ENCODE data around the gene ANKRD23.

ANKRD23 gene

DNA sequence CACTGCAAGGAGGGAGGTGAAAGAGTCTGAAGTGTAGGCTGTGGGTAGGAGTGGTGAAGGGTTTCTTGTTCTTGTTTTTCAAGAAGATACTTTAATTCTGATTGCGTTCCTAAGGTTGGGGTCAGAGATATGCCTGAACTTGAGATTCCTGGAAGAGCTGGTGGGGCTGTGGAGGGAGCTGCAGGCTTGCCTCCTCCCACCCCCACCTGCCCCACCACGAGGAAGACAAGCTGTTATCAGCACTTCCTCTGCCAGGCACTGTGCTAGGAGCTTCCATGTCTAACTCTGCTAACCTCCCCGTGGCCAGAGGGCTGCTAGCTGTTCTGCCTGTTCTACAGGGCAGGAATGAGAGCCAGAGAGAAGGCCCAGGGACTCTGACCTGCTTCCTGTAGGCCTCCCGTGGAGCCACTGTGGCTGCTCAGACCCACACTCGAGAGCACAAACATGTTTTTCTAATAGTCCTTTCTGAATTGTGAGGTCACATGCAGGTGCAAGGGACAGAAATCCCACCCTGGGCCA lies 13.7 kb downstream of the ANKRD23 start:
- Mint-ChIP-seq H3K4me1 (ENCODE audit: low read depth in 2 of 2) (peaks cover 3 to 9% of the 10 kb centered on the region in 2 donors), H3K9me3 (no peaks in the 10 kb centered on the region), H3K27me3 (no peaks in the 10 kb centered on the region), H3K27ac (peak overlapping the region; percentile 11 to 77), H3K4me3 (no peak overlapping the region), H3K36me3 (ENCODE audit: insufficient read depth) (peaks cover 80% of the 10 kb centered on the region)
- DNase-seq (no peak), ATAC-seq (replicated peaks) (no peak)

DNA sequence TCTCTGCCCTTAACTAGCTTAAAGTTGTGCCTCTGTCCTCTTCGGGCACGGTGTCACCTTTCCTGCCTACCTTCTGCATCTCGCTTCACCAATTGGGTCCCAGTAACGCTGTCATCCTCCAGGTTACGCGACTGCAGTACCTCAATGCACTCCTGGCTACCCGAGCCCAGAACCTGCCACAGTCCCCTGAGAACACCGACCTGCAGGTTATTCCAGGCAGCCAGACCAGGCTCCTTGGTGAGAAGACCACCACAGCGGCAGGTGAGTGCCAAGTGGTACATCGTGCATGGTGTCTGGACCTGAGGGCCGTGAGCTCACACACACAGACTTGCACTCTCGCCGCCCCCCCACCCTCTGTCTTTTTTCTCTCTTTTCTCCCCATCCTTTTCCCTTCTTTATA lies 14.9 kb downstream of the ANKRD23 start:
- ATAC-seq (replicated peaks) (no peak), DNase-seq (no peak)
- Mint-ChIP-seq H3K9me3 (no peaks in the 10 kb centered on the region), H3K36me3 (ENCODE audit: insufficient read depth) (peaks cover 79% of the 10 kb centered on the region), H3K4me3 (no peak overlapping the region), H3K27me3 (no peaks in the 10 kb centered on the region), H3K4me1 (ENCODE audit: low read depth in 2 of 2) (peaks cover 13 to 14% of the 10 kb centered on the region in 2 donors), H3K27ac (no peak overlapping the region)

DNA sequence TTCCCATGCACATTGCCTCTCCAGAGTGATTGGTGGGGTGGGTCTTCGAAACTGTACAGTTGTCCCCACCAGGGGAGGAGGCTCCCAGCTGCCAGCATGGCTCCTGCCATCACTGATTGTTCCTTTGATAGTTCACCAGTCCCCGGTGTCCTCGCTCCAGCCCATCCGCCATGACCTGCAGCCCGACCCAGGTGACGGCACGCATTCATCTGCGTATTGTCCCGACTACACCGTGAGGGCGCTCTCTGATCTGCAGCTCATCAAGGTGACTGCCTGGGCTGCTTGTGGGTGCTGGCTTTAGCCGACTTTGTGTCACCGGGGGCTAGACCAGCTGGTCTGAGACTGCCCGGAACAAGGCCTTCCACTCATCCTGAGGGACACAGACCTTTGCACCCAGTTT lies 15.4 kb downstream of the ANKRD23 start:
- no peaks in the 10 kb centered on the region for H3K27me3 Mint-ChIP-seq
- no peak overlapping the region for H3K4me3 Mint-ChIP-seq
- H3K27ac Mint-ChIP-seq = peak overlapping the region in 1 of 2 donors; percentile 24
- no peaks in the 10 kb centered on the region for H3K9me3 Mint-ChIP-seq
- H3K4me1 Mint-ChIP-seq (ENCODE audit: low read depth in 2 of 2) = peaks cover 13 to 14% of the 10 kb centered on the region in 2 donors
- DNase-seq (no peak), ATAC-seq (replicated peaks) (no peak)
- peaks cover 75% of the 10 kb centered on the region for H3K36me3 Mint-ChIP-seq (ENCODE audit: insufficient read depth)

DNA sequence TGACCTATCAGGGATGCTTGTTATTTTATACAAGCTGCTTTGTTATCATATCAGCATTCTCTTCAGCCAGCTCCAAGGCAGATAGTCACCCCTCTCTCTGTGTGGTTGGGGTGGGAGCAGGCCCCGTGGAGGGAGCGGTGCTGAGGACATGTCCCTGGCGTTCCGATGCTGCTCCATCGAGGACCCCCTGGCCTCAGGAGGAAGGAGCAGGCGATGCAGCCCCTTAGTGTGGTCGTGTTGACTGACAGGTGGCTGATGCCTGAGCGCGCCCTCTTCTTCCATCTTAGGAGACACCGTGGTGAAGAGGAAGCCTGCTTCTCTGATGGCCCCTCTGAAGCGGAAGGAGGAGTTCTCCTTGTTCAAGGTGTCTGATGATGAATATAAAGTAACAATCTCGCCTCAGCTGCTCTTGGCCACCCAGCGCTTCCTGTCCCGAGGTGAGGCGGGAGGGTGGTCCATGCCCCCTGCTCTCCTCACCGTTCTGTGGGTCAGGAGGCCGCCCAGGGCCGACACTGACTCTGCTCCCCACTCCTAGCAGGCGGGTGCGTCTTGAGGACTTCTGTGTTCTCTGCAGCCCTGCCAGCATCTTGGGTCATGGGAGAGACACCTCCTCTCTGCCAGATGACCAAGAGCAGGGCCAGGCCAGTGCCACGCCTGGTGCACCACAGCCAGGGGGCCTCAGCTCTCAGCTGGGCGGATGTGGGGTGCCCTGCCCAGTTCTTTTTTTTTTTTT lies 17.1 kb downstream of the ANKRD23 start:
- no peak overlapping the region for H3K4me3 Mint-ChIP-seq
- H3K27me3 Mint-ChIP-seq = no peaks in the 10 kb centered on the region
- H3K36me3 Mint-ChIP-seq (ENCODE audit: insufficient read depth) = peaks cover 68% of the 10 kb centered on the region
- H3K4me1 Mint-ChIP-seq (ENCODE audit: low read depth in 2 of 2) = peaks cover 14 to 17% of the 10 kb centered on the region in 2 donors
- H3K9me3 Mint-ChIP-seq = no peaks in the 10 kb centered on the region
- no peak for ATAC-seq (replicated peaks)
- no peak for DNase-seq
- no peak overlapping the region for H3K27ac Mint-ChIP-seq

DNA sequence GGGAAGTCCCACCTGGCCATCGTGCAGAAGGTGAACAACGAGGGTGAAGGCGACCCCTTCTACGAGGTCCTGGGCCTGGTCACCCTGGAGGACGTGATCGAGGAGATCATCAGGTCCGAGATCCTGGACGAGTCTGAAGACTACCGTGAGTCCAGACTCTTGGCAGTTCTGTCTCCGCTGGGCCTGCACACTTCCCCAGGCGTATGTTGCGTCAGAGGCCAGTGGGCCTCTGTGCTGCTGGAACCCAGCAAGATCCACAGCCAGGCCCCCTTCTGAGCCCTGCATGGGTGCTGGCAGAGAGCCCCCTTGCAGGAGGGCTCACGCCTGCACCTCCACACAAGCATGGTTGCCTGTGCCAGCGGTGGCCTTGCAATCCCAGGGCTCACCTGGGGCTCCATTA lies 18.8 kb downstream of the ANKRD23 start:
- no peaks in the 10 kb centered on the region for H3K27me3 Mint-ChIP-seq
- H3K9me3 Mint-ChIP-seq = no peaks in the 10 kb centered on the region
- DNase-seq (no peak), ATAC-seq (replicated peaks) (no peak)
- peaks cover 26 to 31% of the 10 kb centered on the region in 2 donors for H3K4me1 Mint-ChIP-seq (ENCODE audit: low read depth in 2 of 2)
- peak overlapping the region in 1 of 2 donors; percentile 26 for H3K27ac Mint-ChIP-seq
- no peak overlapping the region for H3K4me3 Mint-ChIP-seq
- H3K36me3 Mint-ChIP-seq (ENCODE audit: insufficient read depth) = peaks cover 55% of the 10 kb centered on the region

DNA sequence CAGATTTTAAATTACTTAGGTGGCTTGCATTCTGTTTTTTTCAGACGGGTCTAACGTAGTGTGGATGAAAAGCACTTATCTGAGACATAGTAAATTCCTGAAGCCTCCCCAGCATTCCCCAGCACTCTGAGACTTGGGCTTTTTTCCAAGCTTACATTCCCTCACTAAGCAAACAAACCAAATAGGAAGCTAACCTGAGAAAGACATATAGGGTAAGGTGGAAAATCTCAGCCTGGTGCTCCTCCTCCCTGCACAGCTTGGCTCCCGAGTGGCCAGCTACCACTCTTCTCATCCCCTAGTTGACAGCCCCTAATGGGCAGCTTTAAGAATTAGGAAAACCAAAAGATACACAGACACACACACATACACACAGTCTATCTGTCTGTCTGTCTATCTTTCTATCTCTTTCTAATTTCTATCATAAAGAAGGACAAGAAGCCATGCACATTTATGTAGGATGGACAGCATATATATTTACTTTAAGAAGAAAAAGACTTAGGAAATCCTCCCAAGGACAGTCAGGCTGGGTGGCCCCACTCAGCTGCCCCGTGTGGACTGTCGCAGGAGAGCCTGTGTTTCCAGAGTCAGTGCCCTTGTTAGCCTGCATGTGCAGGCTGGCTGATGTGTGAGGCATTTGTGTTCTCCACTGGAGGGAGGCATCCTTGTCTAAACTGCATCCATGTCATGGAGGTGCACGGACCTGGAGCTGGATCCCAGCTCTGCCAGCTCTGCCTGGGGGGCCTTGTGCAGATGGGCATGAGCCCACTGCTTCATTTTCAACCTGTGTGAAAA lies 19.5 kb downstream of the ANKRD23 start:
- DNase-seq = no peak
- H3K9me3 Mint-ChIP-seq = no peaks in the 10 kb centered on the region
- H3K27me3 Mint-ChIP-seq = no peaks in the 10 kb centered on the region
- ATAC-seq (replicated peaks) = no peak
- peaks cover 28 to 39% of the 10 kb centered on the region in 2 donors for H3K4me1 Mint-ChIP-seq (ENCODE audit: low read depth in 2 of 2)
- H3K27ac Mint-ChIP-seq = peak overlapping the region in 1 of 2 donors; percentile 26
- no peak overlapping the region for H3K4me3 Mint-ChIP-seq
- peaks cover 47% of the 10 kb centered on the region for H3K36me3 Mint-ChIP-seq (ENCODE audit: insufficient read depth)

DNA sequence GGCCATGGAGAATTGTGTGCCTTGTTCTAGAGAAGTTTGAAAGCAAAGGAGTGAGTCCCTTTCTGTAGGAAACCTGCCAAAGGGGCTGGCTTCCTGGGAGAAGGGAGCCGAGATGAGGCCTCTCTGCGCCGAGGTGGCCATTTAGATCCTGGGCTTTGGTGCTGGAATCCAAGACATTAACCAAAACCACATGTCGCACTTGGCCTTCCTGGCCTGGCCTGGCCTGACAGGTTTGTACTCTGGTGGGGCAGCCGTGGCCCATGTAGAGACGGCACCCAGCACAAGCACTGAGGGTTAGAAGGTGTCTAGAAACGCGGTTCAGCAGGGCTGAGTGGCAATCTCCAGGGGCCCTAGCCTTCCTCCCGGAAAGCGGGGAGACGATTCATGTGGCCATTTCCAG lies 20.6 kb downstream of the ANKRD23 start:
- no peaks in the 10 kb centered on the region for H3K9me3 Mint-ChIP-seq
- DNase-seq (no peak), ATAC-seq (replicated peaks) (no peak)
- no peaks in the 10 kb centered on the region for H3K27me3 Mint-ChIP-seq
- H3K4me1 Mint-ChIP-seq (ENCODE audit: low read depth in 2 of 2) = peaks cover 39 to 46% of the 10 kb centered on the region in 2 donors
- no peak overlapping the region for H3K4me3 Mint-ChIP-seq
- peaks cover 37% of the 10 kb centered on the region for H3K36me3 Mint-ChIP-seq (ENCODE audit: insufficient read depth)
- no peak overlapping the region for H3K27ac Mint-ChIP-seq

DNA sequence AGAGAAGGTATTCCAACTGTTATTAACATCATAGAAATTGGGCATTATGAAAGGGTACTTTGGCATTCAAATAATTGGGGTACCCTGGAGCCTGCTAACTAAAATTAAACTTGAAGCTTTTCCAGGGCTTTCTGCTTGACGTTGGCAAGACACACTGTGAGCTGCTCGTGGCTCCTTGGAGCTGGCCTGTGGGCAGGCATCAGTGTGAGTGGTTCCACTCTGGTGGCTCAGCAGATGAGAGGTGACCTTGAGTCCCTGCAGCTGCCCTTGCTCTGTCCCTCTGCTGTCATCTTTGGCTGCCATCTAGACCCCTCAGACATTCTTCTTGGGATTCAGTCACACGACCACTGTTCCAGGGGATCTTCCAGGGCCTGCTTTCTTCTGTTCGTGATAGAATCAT lies 21.0 kb downstream of the ANKRD23 start:
- no peaks in the 10 kb centered on the region for H3K27me3 Mint-ChIP-seq
- H3K27ac Mint-ChIP-seq = peak overlapping the region in 1 of 2 donors; percentile 62
- peaks cover 43 to 49% of the 10 kb centered on the region in 2 donors for H3K4me1 Mint-ChIP-seq (ENCODE audit: low read depth in 2 of 2)
- DNase-seq = no peak
- no peak overlapping the region for H3K4me3 Mint-ChIP-seq
- H3K9me3 Mint-ChIP-seq = no peaks in the 10 kb centered on the region
- H3K36me3 Mint-ChIP-seq (ENCODE audit: insufficient read depth) = peaks cover 34% of the 10 kb centered on the region
- no peak for ATAC-seq (replicated peaks)

DNA sequence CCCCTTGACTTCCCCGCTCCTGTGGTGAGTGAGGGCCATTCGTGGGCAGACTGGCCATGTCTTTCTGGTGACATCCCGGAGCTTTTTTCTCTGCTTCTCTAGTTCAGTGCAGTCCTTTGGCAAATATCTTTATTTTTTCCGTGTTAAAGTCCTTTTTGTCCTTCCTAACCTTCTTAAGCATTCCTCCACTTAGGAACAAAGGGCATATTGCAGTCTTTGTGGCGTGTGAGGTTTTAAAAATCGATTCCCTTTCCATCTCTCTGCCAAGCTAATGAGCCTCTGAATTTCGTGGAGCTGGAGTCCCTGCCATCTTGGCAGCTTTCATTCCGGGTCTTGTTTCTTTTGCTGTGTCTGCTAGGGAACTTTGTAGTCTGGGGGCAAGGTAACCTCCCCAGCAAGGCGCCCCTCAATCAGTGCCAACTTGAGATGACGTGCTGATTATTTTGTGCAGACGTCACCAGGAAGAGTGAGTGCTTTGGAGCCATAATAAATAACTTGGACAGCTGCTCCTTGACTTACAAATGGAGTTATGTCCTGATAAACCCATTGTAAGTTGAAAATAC lies 22.6 kb downstream of the ANKRD23 start:
- peak overlapping the region; percentile 13 to 67 for H3K27ac Mint-ChIP-seq
- H3K4me1 Mint-ChIP-seq (ENCODE audit: low read depth in 2 of 2) = peaks cover 49 to 55% of the 10 kb centered on the region in 2 donors
- no peaks in the 10 kb centered on the region for H3K9me3 Mint-ChIP-seq
- DNase-seq (no peak), ATAC-seq (replicated peaks) (no peak)
- peak overlapping the region; percentile 43 to 86 for H3K4me3 Mint-ChIP-seq
- H3K36me3 Mint-ChIP-seq (ENCODE audit: insufficient read depth) = peaks cover 31% of the 10 kb centered on the region
- no peaks in the 10 kb centered on the region for H3K27me3 Mint-ChIP-seq

DNA sequence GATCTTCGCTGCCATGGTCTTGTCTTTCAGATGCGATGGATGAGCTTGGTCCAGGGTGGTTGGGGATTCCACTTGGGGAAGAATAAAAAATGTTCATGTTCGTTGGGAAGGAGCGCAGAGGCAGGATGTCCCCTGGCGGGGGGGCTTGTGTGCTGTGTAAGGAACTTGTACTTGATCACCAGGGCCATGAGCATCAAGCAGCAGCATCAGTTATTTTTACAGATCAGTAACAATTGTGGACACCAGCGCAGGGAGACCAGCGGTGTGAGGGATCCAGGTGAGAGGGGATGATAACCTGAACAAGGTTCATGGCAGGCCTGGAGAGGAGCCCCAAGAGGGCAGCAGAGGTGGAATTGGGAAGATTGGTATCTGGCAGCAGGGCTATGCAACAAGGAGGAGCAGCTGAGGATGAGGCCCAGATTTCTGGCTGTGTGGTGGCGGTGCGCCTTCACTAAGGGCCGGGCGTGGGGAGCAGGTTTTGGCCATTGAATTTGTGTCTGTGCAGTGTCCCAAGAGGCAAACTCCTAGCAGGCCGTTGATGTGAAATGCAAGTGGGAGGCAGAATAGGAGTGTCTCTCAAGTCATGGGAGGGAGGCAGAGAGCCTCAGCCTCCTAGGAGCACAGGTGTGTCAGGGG lies 23.8 kb downstream of the ANKRD23 start:
- DNase-seq = no peak
- Mint-ChIP-seq H3K4me1 (ENCODE audit: low read depth in 2 of 2) (peaks cover 55 to 60% of the 10 kb centered on the region in 2 donors), H3K27me3 (no peaks in the 10 kb centered on the region), H3K4me3 (peak overlapping the region; percentile 82 to 86), H3K27ac (peak overlapping the region; percentile 44 to 67), H3K9me3 (no peaks in the 10 kb centered on the region), H3K36me3 (ENCODE audit: insufficient read depth) (peaks cover 33% of the 10 kb centered on the region)
- no peak for ATAC-seq (replicated peaks)

DNA sequence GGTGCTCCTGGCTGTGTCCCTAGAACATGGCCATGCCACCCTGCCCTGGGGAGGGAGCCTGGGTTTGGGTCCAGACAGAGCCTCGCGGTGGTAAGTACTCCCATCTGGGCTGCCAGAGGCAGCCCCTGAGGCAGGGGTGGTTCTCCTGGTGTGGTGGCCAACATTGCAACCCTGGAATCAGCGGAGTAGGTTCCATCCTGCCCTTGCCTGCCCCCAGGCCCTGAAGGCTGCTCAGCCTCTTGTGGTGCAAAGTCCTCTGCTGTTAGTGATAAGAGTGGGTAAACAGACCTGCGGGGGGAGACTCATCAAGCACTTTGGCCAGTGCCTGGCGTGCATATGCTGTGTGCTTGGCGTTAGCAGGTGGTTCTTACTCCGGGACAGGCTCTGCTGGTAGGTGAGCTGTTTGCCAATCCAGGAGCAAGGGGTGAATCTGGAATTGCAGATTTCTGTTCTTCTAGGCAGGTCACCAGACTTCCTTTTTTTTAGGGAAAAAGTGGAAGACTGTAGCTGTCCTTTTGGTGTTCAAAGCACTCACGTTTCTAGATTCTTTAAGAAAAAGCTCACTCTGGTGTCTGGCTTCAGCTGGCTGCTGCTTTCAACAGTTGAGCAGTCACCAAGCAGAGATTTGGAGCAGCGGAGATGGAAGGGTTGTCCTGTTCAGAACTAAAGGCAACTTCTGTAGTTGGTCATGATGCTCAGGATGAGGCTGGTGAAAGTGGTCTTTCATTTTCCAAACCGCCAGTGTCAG lies 24.5 kb downstream of the ANKRD23 start:
- Mint-ChIP-seq H3K27ac (peak overlapping the region; percentile 44 to 67), H3K4me3 (peak overlapping the region; percentile 82 to 86), H3K4me1 (ENCODE audit: low read depth in 2 of 2) (peaks cover 54 to 57% of the 10 kb centered on the region in 2 donors), H3K9me3 (no peaks in the 10 kb centered on the region), H3K36me3 (ENCODE audit: insufficient read depth) (peaks cover 29% of the 10 kb centered on the region), H3K27me3 (no peaks in the 10 kb centered on the region)
- DNase-seq = no peak
- ATAC-seq (replicated peaks) = no peak

DNA sequence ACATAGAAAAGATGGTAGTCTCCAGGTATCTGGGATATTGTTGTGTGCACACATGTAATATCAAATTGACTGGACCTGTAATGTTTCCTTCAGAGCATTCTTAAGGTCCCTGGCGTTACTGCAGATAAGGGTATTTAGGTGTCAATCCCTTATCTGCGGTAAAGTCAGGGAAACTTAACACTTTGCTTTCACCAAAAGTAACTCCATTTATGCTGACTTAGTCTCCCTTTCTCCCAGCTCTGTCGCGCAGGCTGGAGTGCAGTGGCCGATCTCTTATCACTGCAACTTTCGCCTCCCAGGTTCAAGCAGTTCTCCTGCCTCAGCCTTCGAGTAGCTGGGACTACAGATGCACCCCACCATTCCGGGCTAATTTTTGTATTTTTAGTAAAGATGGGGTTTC lies 25.9 kb downstream of the ANKRD23 start:
- H3K9me3 Mint-ChIP-seq = no peaks in the 10 kb centered on the region
- ATAC-seq (replicated peaks) (no peak), DNase-seq (no peak)
- H3K27ac Mint-ChIP-seq = peak overlapping the region; percentile 53 to 78
- H3K27me3 Mint-ChIP-seq = no peaks in the 10 kb centered on the region
- peak overlapping the region; percentile 82 to 86 for H3K4me3 Mint-ChIP-seq
- H3K36me3 Mint-ChIP-seq (ENCODE audit: insufficient read depth) = peaks cover 27% of the 10 kb centered on the region
- peaks cover 54% of the 10 kb centered on the region in 2 donors for H3K4me1 Mint-ChIP-seq (ENCODE audit: low read depth in 2 of 2)
